ENCODE measurements around the gene PPP1R8. TPM values are rescaled to one million over a fixed set of nuclear protein-coding genes. Genes with fewer than 3 reads are reported as not detected.

The PPP1R8 gene
- total and polyA plus RNA-seq, 10 of the 15 experiments (the other 5 are each of a cell fraction or from before 2014, with no cell fraction given): 10.2 to 77.0 (median 53.0) TPM

DNA sequence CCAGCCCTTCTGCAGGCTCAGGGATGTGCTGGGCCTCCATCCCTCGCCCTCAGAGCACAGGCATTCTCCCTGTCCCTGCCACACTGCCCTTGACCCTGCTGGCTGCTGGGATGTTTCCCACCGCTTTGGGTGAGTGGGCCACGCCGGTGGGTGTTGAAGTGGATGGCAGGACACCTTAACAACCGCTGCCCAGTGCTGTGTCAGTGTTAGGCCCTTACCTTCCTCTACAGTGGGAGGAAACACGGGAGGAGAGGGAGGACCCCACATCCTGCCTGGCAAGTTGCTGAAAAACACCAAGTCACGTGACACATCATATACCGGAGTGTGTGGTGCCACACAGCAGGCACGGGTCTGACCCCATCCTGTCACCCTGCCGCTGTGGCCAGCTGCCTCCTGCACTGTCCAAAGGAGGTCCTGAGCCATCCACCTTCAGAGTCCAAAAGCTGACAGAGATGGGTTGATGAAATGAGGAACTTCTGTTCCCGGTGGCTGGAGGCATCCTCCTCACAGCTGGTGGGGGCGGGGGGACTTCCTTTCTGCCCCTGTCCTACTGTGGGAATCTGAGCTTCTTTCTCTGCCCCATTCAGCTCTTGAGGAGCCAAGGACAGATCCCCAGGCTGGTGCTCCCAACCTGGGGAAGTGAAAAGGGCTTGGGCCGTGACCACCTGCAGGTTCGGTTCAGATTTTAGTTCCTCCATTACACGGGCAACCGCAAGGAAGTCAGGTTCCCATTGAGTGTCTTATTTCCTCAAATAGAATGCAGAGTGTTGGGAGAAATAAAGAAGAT lies 38.5 kb downstream of the PPP1R8 start (continued):
- TF ChIP-seq, protein P1, sequence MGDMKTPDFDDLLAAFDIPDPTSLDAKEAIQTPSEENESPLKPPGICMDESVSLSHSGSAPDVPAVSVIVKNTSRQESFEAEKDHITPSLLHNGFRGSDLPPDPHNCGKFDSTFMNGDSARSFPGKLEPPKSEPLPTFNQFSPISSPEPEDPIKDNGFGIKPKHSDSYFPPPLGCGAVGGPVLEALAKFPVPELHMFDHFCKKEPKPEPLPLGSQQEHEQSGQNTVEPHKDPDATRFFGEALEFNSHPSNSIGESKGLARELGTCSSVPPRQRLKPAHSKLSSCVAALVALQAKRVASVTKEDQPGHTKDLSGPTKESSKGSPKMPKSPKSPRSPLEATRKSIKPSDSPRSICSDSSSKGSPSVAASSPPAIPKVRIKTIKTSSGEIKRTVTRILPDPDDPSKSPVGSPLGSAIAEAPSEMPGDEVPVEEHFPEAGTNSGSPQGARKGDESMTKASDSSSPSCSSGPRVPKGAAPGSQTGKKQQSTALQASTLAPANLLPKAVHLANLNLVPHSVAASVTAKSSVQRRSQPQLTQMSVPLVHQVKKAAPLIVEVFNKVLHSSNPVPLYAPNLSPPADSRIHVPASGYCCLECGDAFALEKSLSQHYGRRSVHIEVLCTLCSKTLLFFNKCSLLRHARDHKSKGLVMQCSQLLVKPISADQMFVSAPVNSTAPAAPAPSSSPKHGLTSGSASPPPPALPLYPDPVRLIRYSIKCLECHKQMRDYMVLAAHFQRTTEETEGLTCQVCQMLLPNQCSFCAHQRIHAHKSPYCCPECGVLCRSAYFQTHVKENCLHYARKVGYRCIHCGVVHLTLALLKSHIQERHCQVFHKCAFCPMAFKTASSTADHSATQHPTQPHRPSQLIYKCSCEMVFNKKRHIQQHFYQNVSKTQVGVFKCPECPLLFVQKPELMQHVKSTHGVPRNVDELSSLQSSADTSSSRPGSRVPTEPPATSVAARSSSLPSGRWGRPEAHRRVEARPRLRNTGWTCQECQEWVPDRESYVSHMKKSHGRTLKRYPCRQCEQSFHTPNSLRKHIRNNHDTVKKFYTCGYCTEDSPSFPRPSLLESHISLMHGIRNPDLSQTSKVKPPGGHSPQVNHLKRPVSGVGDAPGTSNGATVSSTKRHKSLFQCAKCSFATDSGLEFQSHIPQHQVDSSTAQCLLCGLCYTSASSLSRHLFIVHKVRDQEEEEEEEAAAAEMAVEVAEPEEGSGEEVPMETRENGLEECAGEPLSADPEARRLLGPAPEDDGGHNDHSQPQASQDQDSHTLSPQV (IDR thresholded peaks at IDR 0.05): no peak
- TF ChIP-seq GATAD2B (conservative IDR thresholded peaks at IDR 0.05; ENCODE audit: low read depth) (peak; percentile 68), CHD1 (IDR thresholded peaks at IDR 0.05; ENCODE audit: low read depth, low read length) (no peak), FOXM1 (IDR thresholded peaks at IDR 0.05; ENCODE audit: low read depth, low read length) (no peak), IRF4 (IDR thresholded peaks at IDR 0.05; ENCODE audit: low read depth, low read length) (peak; percentile 55; the same call in 1 of the 2 replicates)
- TF ChIP-seq, protein P2, sequence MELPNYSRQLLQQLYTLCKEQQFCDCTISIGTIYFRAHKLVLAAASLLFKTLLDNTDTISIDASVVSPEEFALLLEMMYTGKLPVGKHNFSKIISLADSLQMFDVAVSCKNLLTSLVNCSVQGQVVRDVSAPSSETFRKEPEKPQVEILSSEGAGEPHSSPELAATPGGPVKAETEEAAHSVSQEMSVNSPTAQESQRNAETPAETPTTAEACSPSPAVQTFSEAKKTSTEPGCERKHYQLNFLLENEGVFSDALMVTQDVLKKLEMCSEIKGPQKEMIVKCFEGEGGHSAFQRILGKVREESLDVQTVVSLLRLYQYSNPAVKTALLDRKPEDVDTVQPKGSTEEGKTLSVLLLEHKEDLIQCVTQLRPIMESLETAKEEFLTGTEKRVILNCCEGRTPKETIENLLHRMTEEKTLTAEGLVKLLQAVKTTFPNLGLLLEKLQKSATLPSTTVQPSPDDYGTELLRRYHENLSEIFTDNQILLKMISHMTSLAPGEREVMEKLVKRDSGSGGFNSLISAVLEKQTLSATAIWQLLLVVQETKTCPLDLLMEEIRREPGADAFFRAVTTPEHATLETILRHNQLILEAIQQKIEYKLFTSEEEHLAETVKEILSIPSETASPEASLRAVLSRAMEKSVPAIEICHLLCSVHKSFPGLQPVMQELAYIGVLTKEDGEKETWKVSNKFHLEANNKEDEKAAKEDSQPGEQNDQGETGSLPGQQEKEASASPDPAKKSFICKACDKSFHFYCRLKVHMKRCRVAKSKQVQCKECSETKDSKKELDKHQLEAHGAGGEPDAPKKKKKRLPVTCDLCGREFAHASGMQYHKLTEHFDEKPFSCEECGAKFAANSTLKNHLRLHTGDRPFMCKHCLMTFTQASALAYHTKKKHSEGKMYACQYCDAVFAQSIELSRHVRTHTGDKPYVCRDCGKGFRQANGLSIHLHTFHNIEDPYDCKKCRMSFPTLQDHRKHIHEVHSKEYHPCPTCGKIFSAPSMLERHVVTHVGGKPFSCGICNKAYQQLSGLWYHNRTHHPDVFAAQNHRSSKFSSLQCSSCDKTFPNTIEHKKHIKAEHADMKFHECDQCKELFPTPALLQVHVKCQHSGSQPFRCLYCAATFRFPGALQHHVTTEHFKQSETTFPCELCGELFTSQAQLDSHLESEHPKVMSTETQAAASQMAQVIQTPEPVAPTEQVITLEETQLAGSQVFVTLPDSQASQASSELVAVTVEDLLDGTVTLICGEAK (IDR thresholded peaks at IDR 0.05; ENCODE audit: borderline replicate concordance): no peak
